ENCODE data around the gene TOGARAM2. TPM values are rescaled to one million over a fixed set of nuclear protein-coding genes. Genes with fewer than 3 reads are reported as not detected.

The TOGARAM2 gene
- total and polyA plus RNA-seq, 2 donors: 0.90 to 3.3 TPM

GRCh38 chr2:29039718-29040480, 58.8 kb downstream of the TOGARAM2 start:
- no peak overlapping the region for H3K27ac ChIP-seq (ENCODE audit: low read depth in 1 of 2, low read length in 1 of 2)
- H3K9me3 ChIP-seq (ENCODE audit: control insufficient read depth in 2 of 2, insufficient read depth in 1 of 2, low read length in 1 of 2): no peaks in the 10 kb centered on the region
- WGBS: 98% methylated on average over 4 of the region's 4 CpGs
- no peak overlapping the region for H3K4me3 ChIP-seq (ENCODE audit: low read length in 2 of 2)
- H3K4me1 ChIP-seq (ENCODE audit: control insufficient read depth in 2 of 2, insufficient read depth in 2 of 2, low read length in 2 of 2): peaks cover 15 to 37% of the 10 kb centered on the region in 2 donors
- H3K36me3 ChIP-seq (ENCODE audit: control insufficient read depth in 2 of 2, insufficient read depth in 2 of 2, low read length in 1 of 2): no peaks in the 10 kb centered on the region
- no peak for DNase-seq (ENCODE audit: low read depth in 6 of 9, low spot score in 9 of 9)
- no peaks in the 10 kb centered on the region for H3K27me3 ChIP-seq (ENCODE audit: control insufficient read depth in 2 of 2, insufficient read depth in 1 of 2, low read length in 1 of 2)

- Histone ChIP-seq H3K9me3 (ENCODE audit: control insufficient read depth in 2 of 2, insufficient read depth in 1 of 2, low read length in 1 of 2) (no peaks in the 10 kb centered on the region), H3K27me3 (ENCODE audit: control insufficient read depth in 2 of 2, insufficient read depth in 1 of 2, low read length in 1 of 2) (no peaks in the 10 kb centered on the region), H3K27ac (ENCODE audit: low read depth in 1 of 2, low read length in 1 of 2) (no peak overlapping the region), H3K36me3 (ENCODE audit: control insufficient read depth in 2 of 2, insufficient read depth in 2 of 2, low read length in 1 of 2) (no peaks in the 10 kb centered on the region), H3K4me1 (ENCODE audit: control insufficient read depth in 2 of 2, insufficient read depth in 2 of 2, low read length in 2 of 2) (peaks cover 18 to 36% of the 10 kb centered on the region in 2 donors), H3K4me3 (ENCODE audit: low read length in 2 of 2) (no peak overlapping the region)
- WGBS: 95% methylated on average over 6 of the region's 6 CpGs
- no peak for DNase-seq (ENCODE audit: low read depth in 6 of 9, low spot score in 9 of 9)
Observed at GRCh38 chr2:29040552-29040951, 59.5 kb downstream of the TOGARAM2 start.

GRCh38 chr2:29041161-29041660, 60.1 kb downstream of the TOGARAM2 start:
- H3K27ac ChIP-seq (ENCODE audit: low read depth in 1 of 2, low read length in 1 of 2): no peak overlapping the region
- no peaks in the 10 kb centered on the region for H3K36me3 ChIP-seq (ENCODE audit: control insufficient read depth in 2 of 2, insufficient read depth in 2 of 2, low read length in 1 of 2)
- H3K9me3 ChIP-seq (ENCODE audit: control insufficient read depth in 2 of 2, insufficient read depth in 1 of 2, low read length in 1 of 2): no peaks in the 10 kb centered on the region
- WGBS: 92% methylated on average over 9 of the region's 9 CpGs
- H3K27me3 ChIP-seq (ENCODE audit: control insufficient read depth in 2 of 2, insufficient read depth in 1 of 2, low read length in 1 of 2): no peaks in the 10 kb centered on the region
- no peak for DNase-seq (ENCODE audit: low read depth in 6 of 9, low spot score in 9 of 9)
- peaks cover 23 to 39% of the 10 kb centered on the region in 2 donors for H3K4me1 ChIP-seq (ENCODE audit: control insufficient read depth in 2 of 2, insufficient read depth in 2 of 2, low read length in 2 of 2)
- no peak overlapping the region for H3K4me3 ChIP-seq (ENCODE audit: low read length in 2 of 2)

GRCh38 chr2:29042561-29043075, 61.5 kb downstream of the TOGARAM2 start:
- no peaks in the 10 kb centered on the region for H3K9me3 ChIP-seq (ENCODE audit: control insufficient read depth in 2 of 2, insufficient read depth in 1 of 2, low read length in 1 of 2)
- H3K4me1 ChIP-seq (ENCODE audit: control insufficient read depth in 2 of 2, insufficient read depth in 2 of 2, low read length in 2 of 2): peaks cover 31 to 53% of the 10 kb centered on the region in 2 donors
- DNase-seq (ENCODE audit: low read depth in 6 of 9, low spot score in 9 of 9): peak in 1 of 9 donors; percentile 62
- no peaks in the 10 kb centered on the region for H3K36me3 ChIP-seq (ENCODE audit: control insufficient read depth in 2 of 2, insufficient read depth in 2 of 2, low read length in 1 of 2)
- H3K27me3 ChIP-seq (ENCODE audit: control insufficient read depth in 2 of 2, insufficient read depth in 1 of 2, low read length in 1 of 2): no peaks in the 10 kb centered on the region
- 89% methylated on average over 9 of the region's 9 CpGs for WGBS
- H3K27ac ChIP-seq (ENCODE audit: low read depth in 1 of 2, low read length in 1 of 2): peak overlapping the region in 1 of 2 donors; percentile 69
- H3K4me3 ChIP-seq (ENCODE audit: low read length in 2 of 2): no peak overlapping the region

- H3K36me3 ChIP-seq (ENCODE audit: control insufficient read depth in 2 of 2, insufficient read depth in 2 of 2, low read length in 1 of 2): no peaks in the 10 kb centered on the region
- no peak overlapping the region for H3K4me3 ChIP-seq (ENCODE audit: low read length in 2 of 2)
- 76% methylated on average over 4 of the region's 4 CpGs for WGBS
- DNase-seq (ENCODE audit: low read depth in 6 of 9, low spot score in 9 of 9): peak in 8 of 9 donors; percentile 24 to 87 (median 46)
- no peaks in the 10 kb centered on the region for H3K9me3 ChIP-seq (ENCODE audit: control insufficient read depth in 2 of 2, insufficient read depth in 1 of 2, low read length in 1 of 2)
- peaks cover 33 to 58% of the 10 kb centered on the region in 2 donors for H3K4me1 ChIP-seq (ENCODE audit: control insufficient read depth in 2 of 2, insufficient read depth in 2 of 2, low read length in 2 of 2)
- no peaks in the 10 kb centered on the region for H3K27me3 ChIP-seq (ENCODE audit: control insufficient read depth in 2 of 2, insufficient read depth in 1 of 2, low read length in 1 of 2)
- peak overlapping the region in 1 of 2 donors; percentile 22 for H3K27ac ChIP-seq (ENCODE audit: low read depth in 1 of 2, low read length in 1 of 2)
Observed at GRCh38 chr2:29044459-29044858, 63.4 kb downstream of the TOGARAM2 start.

GRCh38 chr2:29046321-29046720, 65.2 kb downstream of the TOGARAM2 start:
- 99% methylated on average over 2 of the region's 2 CpGs for WGBS
- Histone ChIP-seq H3K9me3 (ENCODE audit: control insufficient read depth in 2 of 2, insufficient read depth in 1 of 2, low read length in 1 of 2) (no peaks in the 10 kb centered on the region), H3K36me3 (ENCODE audit: control insufficient read depth in 2 of 2, insufficient read depth in 2 of 2, low read length in 1 of 2) (no peaks in the 10 kb centered on the region), H3K27me3 (ENCODE audit: control insufficient read depth in 2 of 2, insufficient read depth in 1 of 2, low read length in 1 of 2) (no peaks in the 10 kb centered on the region), H3K4me3 (ENCODE audit: low read length in 2 of 2) (no peak overlapping the region), H3K4me1 (ENCODE audit: control insufficient read depth in 2 of 2, insufficient read depth in 2 of 2, low read length in 2 of 2) (peaks cover 39 to 67% of the 10 kb centered on the region in 2 donors), H3K27ac (ENCODE audit: low read depth in 1 of 2, low read length in 1 of 2) (no peak overlapping the region)
- no peak for DNase-seq (ENCODE audit: low read depth in 6 of 9, low spot score in 9 of 9)

- Histone ChIP-seq H3K4me3 (ENCODE audit: low read length in 2 of 2) (no peak overlapping the region), H3K9me3 (ENCODE audit: control insufficient read depth in 2 of 2, insufficient read depth in 1 of 2, low read length in 1 of 2) (no peaks in the 10 kb centered on the region), H3K36me3 (ENCODE audit: control insufficient read depth in 2 of 2, insufficient read depth in 2 of 2, low read length in 1 of 2) (no peaks in the 10 kb centered on the region), H3K4me1 (ENCODE audit: control insufficient read depth in 2 of 2, insufficient read depth in 2 of 2, low read length in 2 of 2) (peaks cover 36 to 63% of the 10 kb centered on the region in 2 donors), H3K27ac (ENCODE audit: low read depth in 1 of 2, low read length in 1 of 2) (no peak overlapping the region), H3K27me3 (ENCODE audit: control insufficient read depth in 2 of 2, insufficient read depth in 1 of 2, low read length in 1 of 2) (no peaks in the 10 kb centered on the region)
- WGBS: 75% methylated on average over 9 of the region's 9 CpGs
- peak in 1 of 9 donors; percentile 70 for DNase-seq (ENCODE audit: low read depth in 6 of 9, low spot score in 9 of 9)
Observed at GRCh38 chr2:29047083-29047845, 66.2 kb downstream of the TOGARAM2 start.

- H3K27ac ChIP-seq (ENCODE audit: low read depth in 1 of 2, low read length in 1 of 2): no peak overlapping the region
- no peak for DNase-seq (ENCODE audit: low read depth in 6 of 9, low spot score in 9 of 9)
- 51% methylated on average over 8 of the region's 8 CpGs for WGBS
- no peaks in the 10 kb centered on the region for H3K27me3 ChIP-seq (ENCODE audit: control insufficient read depth in 2 of 2, insufficient read depth in 1 of 2, low read length in 1 of 2)
- no peaks in the 10 kb centered on the region for H3K36me3 ChIP-seq (ENCODE audit: control insufficient read depth in 2 of 2, insufficient read depth in 2 of 2, low read length in 1 of 2)
- no peaks in the 10 kb centered on the region for H3K9me3 ChIP-seq (ENCODE audit: control insufficient read depth in 2 of 2, insufficient read depth in 1 of 2, low read length in 1 of 2)
- peaks cover 21 to 35% of the 10 kb centered on the region in 2 donors for H3K4me1 ChIP-seq (ENCODE audit: control insufficient read depth in 2 of 2, insufficient read depth in 2 of 2, low read length in 2 of 2)
- H3K4me3 ChIP-seq (ENCODE audit: low read length in 2 of 2): no peak overlapping the region
Observed at GRCh38 chr2:29050591-29050990, 69.5 kb downstream of the TOGARAM2 start.

GRCh38 chr2:29051730-29052129, 70.6 kb downstream of the TOGARAM2 start:
- H3K27ac ChIP-seq (ENCODE audit: low read depth in 1 of 2, low read length in 1 of 2): no peak overlapping the region
- H3K9me3 ChIP-seq (ENCODE audit: control insufficient read depth in 2 of 2, insufficient read depth in 1 of 2, low read length in 1 of 2): no peaks in the 10 kb centered on the region
- no peaks in the 10 kb centered on the region for H3K27me3 ChIP-seq (ENCODE audit: control insufficient read depth in 2 of 2, insufficient read depth in 1 of 2, low read length in 1 of 2)
- no peak for DNase-seq (ENCODE audit: low read depth in 6 of 9, low spot score in 9 of 9)
- no peak overlapping the region for H3K4me3 ChIP-seq (ENCODE audit: low read length in 2 of 2)
- no peaks in the 10 kb centered on the region for H3K36me3 ChIP-seq (ENCODE audit: control insufficient read depth in 2 of 2, insufficient read depth in 2 of 2, low read length in 1 of 2)
- peaks cover 16 to 31% of the 10 kb centered on the region in 2 donors for H3K4me1 ChIP-seq (ENCODE audit: control insufficient read depth in 2 of 2, insufficient read depth in 2 of 2, low read length in 2 of 2)
- 97% methylated on average over 12 of the region's 12 CpGs for WGBS

Measured in thymus (tissue), 11 donors.